HG02759 (cell line): ENCODE measurements around the gene SCUBE1.

Source experiments
- ATAC-seq: cut with Tn5 transposase; IDR thresholded peaks from one replicate; pipeline ENCODE4 v1.9.1; 2021; ENCODE audit warnings: mild to moderate bottlenecking, moderate library complexity; ENCODE audit not compliant: unreplicated experiment

The SCUBE1 gene

GRCh38 chr22:43262990-43263644, 80.1 kb downstream of the SCUBE1 start:
- ATAC-seq, result no peak

- ATAC-seq, result no peak
Observed at GRCh38 chr22:43260331-43261231, 82.6 kb downstream of the SCUBE1 start.

GRCh38 chr22:43257961-43258360, 85.2 kb downstream of the SCUBE1 start:
- ATAC-seq, result no peak

- no peak for ATAC-seq
Observed at GRCh38 chr22:43257549-43257948, 85.6 kb downstream of the SCUBE1 start.

GRCh38 chr22:43256976-43257545, 86.1 kb downstream of the SCUBE1 start:
- no peak for ATAC-seq

GRCh38 chr22:43256569-43256968, 86.6 kb downstream of the SCUBE1 start:
- no peak for ATAC-seq

- ATAC-seq, result no peak
Observed at GRCh38 chr22:43255299-43255698, 87.9 kb downstream of the SCUBE1 start.

GRCh38 chr22:43253839-43254238, 89.3 kb downstream of the SCUBE1 start:
- ATAC-seq, result no peak

GRCh38 chr22:43252319-43252718, 90.9 kb downstream of the SCUBE1 start:
- no peak for ATAC-seq

- ATAC-seq, result no peak
Observed at GRCh38 chr22:43249789-43250471, 93.2 kb downstream of the SCUBE1 start.

GRCh38 chr22:43247546-43248260, 95.5 kb downstream of the SCUBE1 start:
- no peak for ATAC-seq

GRCh38 chr22:43246188-43246587, 97.0 kb downstream of the SCUBE1 start:
- no peak for ATAC-seq

- no peak for ATAC-seq
Observed at GRCh38 chr22:43245717-43246116, 97.5 kb downstream of the SCUBE1 start.

- ATAC-seq, result no peak
Observed at GRCh38 chr22:43244803-43245527, 98.2 kb downstream of the SCUBE1 start.

- ATAC-seq, result no peak
Observed at GRCh38 chr22:43244402-43244801, 98.8 kb downstream of the SCUBE1 start.

GRCh38 chr22:43243324-43243723, 99.8 kb downstream of the SCUBE1 start:
- ATAC-seq, result no peak

- no peak for ATAC-seq
Observed at GRCh38 chr22:43242627-43243026, 100.5 kb downstream of the SCUBE1 start.

GRCh38 chr22:43241699-43242386, 101.3 kb downstream of the SCUBE1 start:
- ATAC-seq, result no peak

- no peak for ATAC-seq
Observed at GRCh38 chr22:43241138-43241597, 102.0 kb downstream of the SCUBE1 start.
